Measurements from ENCODE around the gene KLHL29. TPM values are rescaled to one million over a fixed set of nuclear protein-coding genes. Genes with fewer than 3 reads are reported as not detected.

KLHL29 gene
- total RNA-seq, 1 donor from 2014 or later: 16.3 TPM

- no peak for DNase-seq (ENCODE audit: low spot score in 2 of 2)
- peaks cover 4 to 22% of the 10 kb centered on the region in 2 donors for H3K4me1 ChIP-seq
- no peaks in the 10 kb centered on the region for H3K36me3 ChIP-seq
- H3K27ac ChIP-seq: no peak overlapping the region
- no peak for TF ChIP-seq CTCF (IDR thresholded peaks at IDR 0.05)
- H3K9me3 ChIP-seq: no peaks in the 10 kb centered on the region
- no peak overlapping the region for H3K4me3 ChIP-seq
- intact Hi-C loops (cut with DNase I): no loop called here
- H3K27me3 ChIP-seq: no peaks in the 10 kb centered on the region
Measured at GRCh38 chr2:23505984-23506380, 121.0 kb downstream of the KLHL29 start.

GRCh38 chr2:23506531-23507266 lies 121.7 kb downstream of the KLHL29 start:
- intact Hi-C loops (cut with DNase I): no loop called here
- Histone ChIP-seq H3K4me1 (peaks cover 4 to 22% of the 10 kb centered on the region in 2 donors), H3K27ac (peak overlapping the region; percentile 32 to 44), H3K36me3 (no peaks in the 10 kb centered on the region), H3K9me3 (no peaks in the 10 kb centered on the region), H3K27me3 (no peaks in the 10 kb centered on the region), H3K4me3 (no peak overlapping the region)
- TF ChIP-seq CTCF (IDR thresholded peaks at IDR 0.05): no peak
- DNase-seq (ENCODE audit: low spot score in 2 of 2): no peak

- DNase-seq (ENCODE audit: low spot score in 2 of 2): no peak
- intact Hi-C loops (cut with DNase I): no loop called here
- H3K9me3 ChIP-seq: no peaks in the 10 kb centered on the region
- H3K4me1 ChIP-seq: peaks cover 4 to 22% of the 10 kb centered on the region in 2 donors
- TF ChIP-seq CTCF (IDR thresholded peaks at IDR 0.05): no peak
- no peaks in the 10 kb centered on the region for H3K27me3 ChIP-seq
- peak overlapping the region in 1 of 2 donors; percentile 44 for H3K27ac ChIP-seq
- H3K36me3 ChIP-seq: no peaks in the 10 kb centered on the region
- H3K4me3 ChIP-seq: no peak overlapping the region
Measured at GRCh38 chr2:23507267-23508065, 122.5 kb downstream of the KLHL29 start.

- Histone ChIP-seq H3K9me3 (no peaks in the 10 kb centered on the region), H3K27ac (no peak overlapping the region), H3K4me1 (peaks cover 4 to 21% of the 10 kb centered on the region in 2 donors), H3K4me3 (no peak overlapping the region), H3K27me3 (no peaks in the 10 kb centered on the region), H3K36me3 (no peaks in the 10 kb centered on the region)
- no peak for TF ChIP-seq CTCF (IDR thresholded peaks at IDR 0.05)
- DNase-seq (ENCODE audit: low spot score in 2 of 2): no peak
- intact Hi-C loops (cut with DNase I): no loop called here
Measured at GRCh38 chr2:23508066-23508390, 123.0 kb downstream of the KLHL29 start.

- Histone ChIP-seq H3K27ac (no peak overlapping the region), H3K4me3 (no peak overlapping the region), H3K9me3 (no peaks in the 10 kb centered on the region), H3K27me3 (no peaks in the 10 kb centered on the region), H3K36me3 (no peaks in the 10 kb centered on the region), H3K4me1 (peaks cover 4 to 16% of the 10 kb centered on the region in 2 donors)
- intact Hi-C loops (cut with DNase I): no loop called here
- no peak for DNase-seq (ENCODE audit: low spot score in 2 of 2)
- TF ChIP-seq CTCF (IDR thresholded peaks at IDR 0.05): no peak
Measured at GRCh38 chr2:23509103-23509502, 124.1 kb downstream of the KLHL29 start.
